Measurements from ENCODE around the gene HSCB. TPM values are rescaled to one million over a fixed set of nuclear protein-coding genes. Genes with fewer than 3 reads are reported as not detected.

Gene HSCB
- total RNA-seq, 1 donor from 2014 or later = 9.8 TPM

DNA sequence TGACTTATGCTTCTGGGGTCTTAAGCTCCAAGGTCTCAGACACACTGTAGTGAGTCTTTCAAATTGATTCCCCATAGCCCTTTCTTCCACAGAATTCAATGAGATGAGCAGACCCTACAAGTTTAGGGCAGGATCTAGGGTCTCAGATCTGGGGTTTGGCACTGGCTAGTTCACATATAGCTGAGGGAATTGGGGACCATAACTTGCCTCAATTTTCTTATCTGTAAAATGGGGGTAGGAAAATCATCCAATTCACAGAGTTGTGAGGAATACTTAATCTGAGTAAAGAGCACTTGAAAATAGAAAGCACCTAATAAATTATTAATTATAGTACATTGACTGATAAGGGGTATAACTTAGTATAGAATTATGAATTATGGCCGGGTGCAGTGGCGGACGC, 24.8 kb downstream of the HSCB start:
- intact Hi-C loops (cut with micrococcal nuclease) = no loop called here
- no peaks in the 10 kb centered on the region for H3K36me3 ChIP-seq

GRCh38 chr22:28768701-28769393, 27.0 kb downstream of the HSCB start:
- Histone ChIP-seq H3K36me3 (no peaks in the 10 kb centered on the region), H3K4me1 (peaks cover 9% of the 10 kb centered on the region), H3K4me3 (no peak overlapping the region), H3K27me3 (ENCODE audit: low read depth) (no peaks in the 10 kb centered on the region), H3K27ac (replicated peaks) (no peak overlapping the region), H3K9me3 (replicated peaks) (peaks cover 5% of the 10 kb centered on the region)
- TF ChIP-seq CTCF (IDR thresholded peaks at IDR 0.05; ENCODE audit: borderline replicate concordance) = no peak
- intact Hi-C loops (cut with micrococcal nuclease) = no loop called here
- no peak for DNase-seq

More for the DNA sequence above, 24.8 kb downstream of the HSCB start:
- Histone ChIP-seq H3K27ac (replicated peaks) (no peak overlapping the region), H3K4me1 (no peaks in the 10 kb centered on the region), H3K27me3 (ENCODE audit: low read depth) (no peaks in the 10 kb centered on the region), H3K9me3 (replicated peaks) (peaks cover 5% of the 10 kb centered on the region), H3K4me3 (no peak overlapping the region)
- TF ChIP-seq CTCF (IDR thresholded peaks at IDR 0.05; ENCODE audit: borderline replicate concordance) = no peak
- DNase-seq = no peak

GRCh38 chr22:28769394-28770085, 27.7 kb downstream of the HSCB start:
- Histone ChIP-seq H3K27ac (replicated peaks) (no peak overlapping the region), H3K27me3 (ENCODE audit: low read depth) (no peaks in the 10 kb centered on the region), H3K9me3 (replicated peaks) (peaks cover 5% of the 10 kb centered on the region), H3K4me3 (no peak overlapping the region), H3K36me3 (no peaks in the 10 kb centered on the region), H3K4me1 (peaks cover 16% of the 10 kb centered on the region)
- no peak for TF ChIP-seq CTCF (IDR thresholded peaks at IDR 0.05; ENCODE audit: borderline replicate concordance)
- DNase-seq = no peak
- intact Hi-C loops (cut with micrococcal nuclease) = loop anchor here (10.0 kb wide), 1 partner anchor 745 kb away; no protein-coding TSS in a partner anchor

GRCh38 chr22:28771195-28771791, 29.5 kb downstream of the HSCB start:
- Histone ChIP-seq H3K4me1 (peaks cover 33% of the 10 kb centered on the region), H3K4me3 (no peak overlapping the region), H3K9me3 (replicated peaks) (peaks cover 5% of the 10 kb centered on the region), H3K36me3 (peaks cover 6% of the 10 kb centered on the region), H3K27ac (replicated peaks) (no peak overlapping the region), H3K27me3 (ENCODE audit: low read depth) (no peaks in the 10 kb centered on the region)
- intact Hi-C loops (cut with micrococcal nuclease) = loop anchor here (10.0 kb wide), 1 partner anchor 744 kb away; no protein-coding TSS in a partner anchor
- no peak for TF ChIP-seq CTCF (IDR thresholded peaks at IDR 0.05; ENCODE audit: borderline replicate concordance)
- DNase-seq = no peak

DNA sequence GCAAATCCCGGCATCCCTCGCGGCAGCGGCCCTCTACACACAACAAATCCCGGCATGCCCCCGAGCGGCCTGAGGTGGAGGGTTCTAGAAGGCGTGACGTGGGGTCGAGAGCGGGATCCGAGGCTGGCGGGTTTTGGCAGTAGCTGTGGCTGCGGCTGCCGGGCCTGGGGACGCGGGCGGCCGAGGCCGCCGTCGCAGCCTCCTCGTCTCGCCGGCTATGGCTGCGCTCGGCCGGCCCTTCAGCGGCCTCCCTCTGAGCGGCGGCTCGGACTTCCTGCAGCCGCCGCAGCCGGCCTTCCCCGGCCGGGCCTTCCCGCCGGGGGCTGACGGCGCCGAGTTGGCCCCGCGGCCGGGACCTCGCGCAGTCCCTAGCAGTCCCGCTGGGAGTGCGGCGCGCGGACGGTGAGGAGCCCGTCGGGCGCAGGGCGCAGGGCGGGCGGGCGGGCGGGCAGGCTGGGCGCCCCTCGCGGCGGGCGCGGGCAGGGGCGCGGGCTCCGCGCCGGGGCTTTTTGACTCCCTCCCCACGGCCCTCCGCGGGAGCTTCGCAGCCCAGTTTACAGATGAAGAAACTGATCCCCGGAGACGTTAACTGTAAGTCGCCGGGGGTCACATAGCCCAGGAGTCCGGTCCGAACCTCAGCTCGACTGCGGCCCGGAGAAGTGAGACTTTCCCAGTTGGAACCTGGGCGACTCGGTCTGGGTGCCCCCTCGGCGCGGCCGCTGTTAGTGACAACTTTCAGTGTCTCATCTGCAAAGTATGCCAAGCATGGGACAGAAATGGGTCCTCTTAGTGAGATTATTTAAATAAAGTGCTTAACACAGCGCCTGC, 31.0 kb downstream of the HSCB start, which contains the start of gene CCDC117:
Gene CCDC117 (plus strand): TSS at position 63 of the 828 bp plus-strand sequence. CDS start 155 bp downstream, at position 218.
- H3K36me3 ChIP-seq = peaks cover 20% of the 10 kb centered on the region
- intact Hi-C loops (cut with micrococcal nuclease) = loop anchor here (10.0 kb wide), 1 partner anchor 742 kb away; no protein-coding TSS in a partner anchor
- peaks cover 5% of the 10 kb centered on the region for H3K9me3 ChIP-seq (replicated peaks)
- peak within 1 kb of the TSS; percentile 80 for H3K4me3 ChIP-seq
- H3K27ac ChIP-seq (replicated peaks) = peak within 1 kb of the TSS; percentile 98
- peaks cover 43% of the 10 kb centered on the region for H3K4me1 ChIP-seq
- TF ChIP-seq CTCF (IDR thresholded peaks at IDR 0.05; ENCODE audit: borderline replicate concordance) = peak; percentile 38
- no peaks in the 10 kb centered on the region for H3K27me3 ChIP-seq (ENCODE audit: low read depth)
- peak; percentile 97 for DNase-seq
